ENCODE data around the gene MPC2.
"Not testable (repeated sequence)": the region's sequence is repeated elsewhere in the genome, so short reads cannot be mapped to it uniquely, and the experiment has no call there.

The MPC2 gene

GRCh38 chr1:167904652-167905130 is 32.2 kb downstream of the MPC2 start:
- DNase-seq = no peak

GRCh38 chr1:167900907-167901306 is 36.0 kb downstream of the MPC2 start:
- DNase-seq = no peak

- no peak for DNase-seq
Observed at GRCh38 chr1:167899253-167899681, 37.6 kb downstream of the MPC2 start.

- no peak for DNase-seq
Observed at GRCh38 chr1:167898578-167899222, 38.2 kb downstream of the MPC2 start.

GRCh38 chr1:167893798-167894197 is 43.1 kb downstream of the MPC2 start:
- DNase-seq = no peak

- DNase-seq = no peak
Observed at GRCh38 chr1:167890400-167890799, 46.5 kb downstream of the MPC2 start.

- not testable (repeated sequence) for DNase-seq
Observed at GRCh38 chr1:167887187-167887586, 49.7 kb downstream of the MPC2 start.

GRCh38 chr1:167882376-167882775 is 54.5 kb downstream of the MPC2 start:
- no peak for DNase-seq

GRCh38 chr1:167881786-167882185 is 55.1 kb downstream of the MPC2 start:
- DNase-seq = no peak

GRCh38 chr1:167881069-167881468 is 55.8 kb downstream of the MPC2 start:
- no peak for DNase-seq

GRCh38 chr1:167880580-167881021 is 56.3 kb downstream of the MPC2 start:
- DNase-seq = no peak

- DNase-seq = no peak
Observed at GRCh38 chr1:167879508-167879907, 57.4 kb downstream of the MPC2 start.

- no peak for DNase-seq
Observed at GRCh38 chr1:167878372-167879160, 58.3 kb downstream of the MPC2 start.

GRCh38 chr1:167876597-167877175 is 60.2 kb downstream of the MPC2 start:
- no peak for DNase-seq

GRCh38 chr1:167871331-167871730 is 65.5 kb downstream of the MPC2 start:
- DNase-seq = no peak

- not testable (repeated sequence) for DNase-seq
Observed at GRCh38 chr1:167869157-167870001, 67.5 kb downstream of the MPC2 start.

- not testable (repeated sequence) for DNase-seq
Observed at GRCh38 chr1:167866739-167867414, 70.0 kb downstream of the MPC2 start.
